Measurements from ENCODE around the gene PARD3B.

DNA sequence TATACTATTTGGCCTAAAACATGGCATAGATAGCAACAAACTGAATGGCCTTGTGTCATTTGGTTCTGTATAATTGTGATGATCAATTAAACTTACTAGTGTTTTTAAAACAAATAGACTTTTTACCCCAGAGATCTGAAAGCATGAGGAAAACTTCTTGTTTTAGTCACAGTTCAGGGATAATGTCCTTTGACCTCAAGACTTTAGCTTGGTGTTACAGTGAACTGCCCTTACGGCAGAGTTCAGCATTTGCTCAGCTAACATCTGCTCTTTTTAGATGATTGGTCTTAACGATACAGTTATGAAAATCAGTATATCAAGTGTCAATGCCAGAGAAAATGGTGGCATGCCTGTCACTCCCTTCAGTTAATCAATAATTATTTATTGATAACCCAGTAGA is 429.2 kb downstream of the PARD3B start:
- TF ChIP-seq, protein P1, sequence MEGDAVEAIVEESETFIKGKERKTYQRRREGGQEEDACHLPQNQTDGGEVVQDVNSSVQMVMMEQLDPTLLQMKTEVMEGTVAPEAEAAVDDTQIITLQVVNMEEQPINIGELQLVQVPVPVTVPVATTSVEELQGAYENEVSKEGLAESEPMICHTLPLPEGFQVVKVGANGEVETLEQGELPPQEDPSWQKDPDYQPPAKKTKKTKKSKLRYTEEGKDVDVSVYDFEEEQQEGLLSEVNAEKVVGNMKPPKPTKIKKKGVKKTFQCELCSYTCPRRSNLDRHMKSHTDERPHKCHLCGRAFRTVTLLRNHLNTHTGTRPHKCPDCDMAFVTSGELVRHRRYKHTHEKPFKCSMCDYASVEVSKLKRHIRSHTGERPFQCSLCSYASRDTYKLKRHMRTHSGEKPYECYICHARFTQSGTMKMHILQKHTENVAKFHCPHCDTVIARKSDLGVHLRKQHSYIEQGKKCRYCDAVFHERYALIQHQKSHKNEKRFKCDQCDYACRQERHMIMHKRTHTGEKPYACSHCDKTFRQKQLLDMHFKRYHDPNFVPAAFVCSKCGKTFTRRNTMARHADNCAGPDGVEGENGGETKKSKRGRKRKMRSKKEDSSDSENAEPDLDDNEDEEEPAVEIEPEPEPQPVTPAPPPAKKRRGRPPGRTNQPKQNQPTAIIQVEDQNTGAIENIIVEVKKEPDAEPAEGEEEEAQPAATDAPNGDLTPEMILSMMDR (IDR thresholded peaks at IDR 0.05): no peak
- TF ChIP-seq POLR2A (IDR thresholded peaks at IDR 0.05): no peak

All from lower leg skin (tissue), 3 donors.